ENCODE measurements around the gene KIF5C.

DNA sequence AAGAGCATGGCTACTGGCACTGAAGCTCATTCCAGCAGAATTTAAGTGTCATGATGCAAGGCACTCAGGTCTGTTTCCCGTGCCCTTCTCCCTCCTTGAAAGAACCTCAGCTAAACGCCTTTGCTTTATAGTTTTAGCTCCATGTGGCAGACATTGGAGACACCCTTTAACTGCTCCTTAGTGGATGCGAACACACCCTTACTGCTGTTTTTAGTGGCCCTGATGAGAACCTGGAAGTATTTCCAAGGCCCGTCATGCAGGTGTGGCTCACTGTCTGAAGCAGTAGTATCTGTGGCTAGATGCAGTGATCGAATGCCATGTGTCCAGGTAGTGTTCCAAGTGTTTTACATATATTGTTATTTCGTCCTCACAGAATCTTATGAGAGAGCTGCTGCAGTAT is 28.3 kb downstream of the KIF5C start:
- TF ChIP-seq, protein P1, sequence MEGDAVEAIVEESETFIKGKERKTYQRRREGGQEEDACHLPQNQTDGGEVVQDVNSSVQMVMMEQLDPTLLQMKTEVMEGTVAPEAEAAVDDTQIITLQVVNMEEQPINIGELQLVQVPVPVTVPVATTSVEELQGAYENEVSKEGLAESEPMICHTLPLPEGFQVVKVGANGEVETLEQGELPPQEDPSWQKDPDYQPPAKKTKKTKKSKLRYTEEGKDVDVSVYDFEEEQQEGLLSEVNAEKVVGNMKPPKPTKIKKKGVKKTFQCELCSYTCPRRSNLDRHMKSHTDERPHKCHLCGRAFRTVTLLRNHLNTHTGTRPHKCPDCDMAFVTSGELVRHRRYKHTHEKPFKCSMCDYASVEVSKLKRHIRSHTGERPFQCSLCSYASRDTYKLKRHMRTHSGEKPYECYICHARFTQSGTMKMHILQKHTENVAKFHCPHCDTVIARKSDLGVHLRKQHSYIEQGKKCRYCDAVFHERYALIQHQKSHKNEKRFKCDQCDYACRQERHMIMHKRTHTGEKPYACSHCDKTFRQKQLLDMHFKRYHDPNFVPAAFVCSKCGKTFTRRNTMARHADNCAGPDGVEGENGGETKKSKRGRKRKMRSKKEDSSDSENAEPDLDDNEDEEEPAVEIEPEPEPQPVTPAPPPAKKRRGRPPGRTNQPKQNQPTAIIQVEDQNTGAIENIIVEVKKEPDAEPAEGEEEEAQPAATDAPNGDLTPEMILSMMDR (IDR thresholded peaks at IDR 0.05), result no peak
- no peak for TF ChIP-seq EZH2 (IDR thresholded peaks at IDR 0.05; ENCODE audit: borderline replicate concordance, insufficient read depth, low read depth, low read length, poor library complexity, severe bottlenecking)

Measured in B cell (primary cell).